ENCODE data around the gene SLC46A1. TPM values are rescaled to one million over a fixed set of nuclear protein-coding genes. Genes with fewer than 3 reads are reported as not detected.

SLC46A1 gene
- total and polyA plus RNA-seq, 10 of the 15 experiments (the other 5 are each of a cell fraction or from before 2014, with no cell fraction given), result 1.7 to 6.9 (median 4.0) TPM

DNA sequence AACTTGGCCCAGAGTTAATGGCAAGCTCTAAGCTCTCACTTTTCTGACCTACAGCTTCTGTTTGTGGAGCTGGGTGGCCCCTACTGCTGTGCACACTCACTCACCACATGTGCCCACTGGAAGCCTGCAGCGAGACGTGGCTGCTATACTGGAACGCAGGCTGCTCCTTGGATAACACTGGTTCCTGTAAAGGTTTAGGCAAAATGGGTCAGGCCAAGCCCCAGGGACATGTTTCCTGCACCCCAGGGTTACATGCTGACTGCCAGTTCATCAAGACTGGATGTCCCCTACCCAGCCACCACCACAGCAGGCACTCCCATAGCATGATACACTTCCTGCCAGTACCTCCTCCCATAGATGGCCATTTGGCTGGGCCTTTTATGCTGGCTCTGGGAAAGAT is 57.0 kb downstream of the SLC46A1 start:
- ChIA-PET CTCF (interaction anchor here (1.2 kb wide), 1 partner anchor 13 kb away, joined by 7 read pairs; the partner anchor contains the start of genes IFT20 and TNFAIP1), RAD21 (ENCODE audit: unreplicated experiment) (interaction anchor here (1.5 kb wide), 1 partner anchor 13 kb away, joined by 4 read pairs; the partner anchor contains the start of genes IFT20 and TNFAIP1), POLR2A (interaction anchor here (1.0 kb wide), 1 partner anchor 14 kb away, joined by 3 read pairs; the partner anchor contains the start of genes IFT20 and TNFAIP1), SMC1A (ENCODE audit: uncharacterized antibody, unreplicated experiment) (no interaction called here)
- H3K4me2 ChIP-seq (ENCODE audit: control insufficient read depth, insufficient read depth), result no peak overlapping the region
- TF ChIP-seq ATF7 (IDR thresholded peaks at IDR 0.05; ENCODE audit: low read depth) (no peak), TAF1 (IDR thresholded peaks at IDR 0.05; ENCODE audit: borderline replicate concordance, low read depth, low read length) (no peak), SUPT20H (IDR thresholded peaks at IDR 0.05; ENCODE audit: borderline replicate concordance, control insufficient read depth, low read depth, low read length) (no peak), IRF4 (IDR thresholded peaks at IDR 0.05; ENCODE audit: low read depth, low read length) (no peak), CHD2 (IDR thresholded peaks at IDR 0.05; ENCODE audit: borderline replicate concordance, low read depth, low read length) (no peak), ZSCAN29 (IDR thresholded peaks at IDR 0.05) (no peak), NRF1 (conservative IDR thresholded peaks at IDR 0.05; ENCODE audit: low read depth, low read length) (no peak)
- TF ChIP-seq, protein P1, sequence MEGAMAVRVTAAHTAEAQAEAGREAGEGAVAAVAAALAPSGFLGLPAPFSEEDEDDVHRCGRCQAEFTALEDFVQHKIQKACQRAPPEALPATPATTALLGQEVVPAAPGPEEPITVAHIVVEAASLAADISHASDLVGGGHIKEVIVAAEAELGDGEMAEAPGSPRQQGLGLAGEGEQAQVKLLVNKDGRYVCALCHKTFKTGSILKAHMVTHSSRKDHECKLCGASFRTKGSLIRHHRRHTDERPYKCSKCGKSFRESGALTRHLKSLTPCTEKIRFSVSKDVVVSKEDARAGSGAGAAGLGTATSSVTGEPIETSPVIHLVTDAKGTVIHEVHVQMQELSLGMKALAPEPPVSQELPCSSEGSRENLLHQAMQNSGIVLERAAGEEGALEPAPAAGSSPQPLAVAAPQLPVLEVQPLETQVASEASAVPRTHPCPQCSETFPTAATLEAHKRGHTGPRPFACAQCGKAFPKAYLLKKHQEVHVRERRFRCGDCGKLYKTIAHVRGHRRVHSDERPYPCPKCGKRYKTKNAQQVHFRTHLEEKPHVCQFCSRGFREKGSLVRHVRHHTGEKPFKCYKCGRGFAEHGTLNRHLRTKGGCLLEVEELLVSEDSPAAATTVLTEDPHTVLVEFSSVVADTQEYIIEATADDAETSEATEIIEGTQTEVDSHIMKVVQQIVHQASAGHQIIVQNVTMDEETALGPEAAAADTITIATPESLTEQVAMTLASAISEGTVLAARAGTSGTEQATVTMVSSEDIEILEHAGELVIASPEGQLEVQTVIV (IDR thresholded peaks at IDR 0.05; ENCODE audit: borderline replicate concordance, partially characterized antibody), result no peak
- TF ChIP-seq, protein P2, sequence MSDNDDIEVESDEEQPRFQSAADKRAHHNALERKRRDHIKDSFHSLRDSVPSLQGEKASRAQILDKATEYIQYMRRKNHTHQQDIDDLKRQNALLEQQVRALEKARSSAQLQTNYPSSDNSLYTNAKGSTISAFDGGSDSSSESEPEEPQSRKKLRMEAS (IDR thresholded peaks at IDR 0.05; ENCODE audit: low read depth, low read length), result no peak
- H3K36me3 ChIP-seq (ENCODE audit: control insufficient read depth in 2 of 2, insufficient read depth in 2 of 2, low read length in 1 of 2), result peaks cover 21 to 24% of the 10 kb centered on the region in 2 experiments
- H3K27ac ChIP-seq (ENCODE audit: control insufficient read depth, insufficient read depth), result no peak overlapping the region
- intact Hi-C loops (cut with micrococcal nuclease; ENCODE audit: unreplicated experiment), result no loop called here
- H3K27me3 ChIP-seq (replicated peaks in 1 of 2; ENCODE audit: control insufficient read depth in 2 of 2, insufficient read depth in 2 of 2, low read length in 1 of 2), result no peaks in the 10 kb centered on the region
- BruUV-seq (replicated peaks), result no TSS peak
- no peaks in the 10 kb centered on the region for H4K20me1 ChIP-seq (ENCODE audit: control insufficient read depth, insufficient read depth)
- no peaks in the 10 kb centered on the region for H3K9me3 ChIP-seq (replicated peaks; ENCODE audit: control insufficient read depth, insufficient read depth, low read length)
- no peaks in the 10 kb centered on the region for H3K79me2 ChIP-seq (ENCODE audit: control insufficient read depth, insufficient read depth, low read length)
- no peak overlapping the region for H2AFZ ChIP-seq (ENCODE audit: control insufficient read depth, low read depth, low read length)
- H3K4me3 ChIP-seq, result no peak overlapping the region
- FAIRE-seq, result no peak
- no peak for DNase-seq (ENCODE audit: low read depth, low spot score)
- no peak for ATAC-seq
- 78% methylated on average over 3 of the region's 3 CpGs for WGBS (ENCODE audit: insufficient coverage, insufficient replicate concordance, low lambda C conversion rate, missing lambda C conversion rate)
- in situ Hi-C loops (cut with MboI), result no loop called here
- H3K9ac ChIP-seq (ENCODE audit: control insufficient read depth, insufficient read depth, low read length), result no peak overlapping the region
- H3K4me1 ChIP-seq (ENCODE audit: control insufficient read depth, insufficient read depth, low read length), result no peaks in the 10 kb centered on the region
